Renal cortex interstitium (tissue), 11 donors: ENCODE data around the gene IRF1. TPM values are rescaled to one million over a fixed set of nuclear protein-coding genes. Genes with fewer than 3 reads are reported as not detected.

ENCODE experiments used
- DNase-seq, 11 donors: peaks; one replicate each; pipeline ENCODE4 v3.0.0-alpha.2; 2013; ENCODE audit warnings: low read depth in 9 of 11, low spot score in 4 of 11; ENCODE audit errors: extremely low read depth in 1 of 11
- polyA plus RNA-seq, 3 donors: library from polyadenylated mRNA; unstranded; fragments of 120-200 nt; gene quantifications; one replicate each; pipeline ENCODE4 v1.2.1, GENCODE V29; 2013; ENCODE audit not compliant: insufficient read length in 3 of 3

The IRF1 gene
- polyA plus RNA-seq, 3 donors, result 13.3 to 15.4 (median 15.3) TPM

GRCh38 chr5:132479111-132479951 lies 11.2 kb downstream of the IRF1 start:
- DNase-seq, result no peak

GRCh38 chr5:132478366-132478871 lies 12.2 kb downstream of the IRF1 start:
- no peak for DNase-seq

- DNase-seq, result no peak
These were observed 12.7 kb downstream of the IRF1 start for GRCh38 chr5:132477784-132478365.

- no peak for DNase-seq
These were observed 13.4 kb downstream of the IRF1 start for GRCh38 chr5:132476876-132477781.

GRCh38 chr5:132475987-132476875 lies 14.3 kb downstream of the IRF1 start:
- no peak for DNase-seq

GRCh38 chr5:132475497-132475882 lies 15.1 kb downstream of the IRF1 start:
- no peak for DNase-seq

- no peak for DNase-seq
These were observed 15.6 kb downstream of the IRF1 start for GRCh38 chr5:132474881-132475496.

GRCh38 chr5:132474131-132474723 lies 16.3 kb downstream of the IRF1 start:
- no peak for DNase-seq

- no peak for DNase-seq
These were observed 16.9 kb downstream of the IRF1 start for GRCh38 chr5:132473668-132474067.

- DNase-seq, result no peak
These were observed 17.5 kb downstream of the IRF1 start for GRCh38 chr5:132473019-132473531.

GRCh38 chr5:132472431-132472830 lies 18.1 kb downstream of the IRF1 start:
- no peak for DNase-seq

GRCh38 chr5:132471944-132472343 lies 18.6 kb downstream of the IRF1 start:
- DNase-seq, result no peak

- DNase-seq, result no peak
These were observed 19.2 kb downstream of the IRF1 start for GRCh38 chr5:132471151-132471907.

- DNase-seq, result no peak
These were observed 20.0 kb downstream of the IRF1 start for GRCh38 chr5:132470596-132470995.

- DNase-seq, result no peak
These were observed 20.6 kb downstream of the IRF1 start for GRCh38 chr5:132470010-132470392.

- DNase-seq, result no peak
These were observed 21.1 kb downstream of the IRF1 start for GRCh38 chr5:132469380-132470009.
